Liver (tissue), 9 donors: ENCODE results near the gene KIF24. TPM values are rescaled to one million over a fixed set of nuclear protein-coding genes. Genes with fewer than 3 reads are reported as not detected.
"Not testable (repeated sequence)": the region's sequence is repeated elsewhere in the genome, so short reads cannot be mapped to it uniquely, and the experiment has no call there.

Experiments used
- DNase-seq: peaks from one replicate; pipeline ENCODE4 v3.0.0-alpha.2; 2017; ENCODE audit warnings: low spot score
- H3K27ac ChIP-seq, 2 donors: one replicate each; pipeline ENCODE4 v1.7.0; 2013; ENCODE audit warnings: inconsistent platforms in 2 of 2, low read length in 2 of 2, control low read depth in 1 of 2, low read depth in 1 of 2, mild to moderate bottlenecking in 1 of 2
- H3K27me3 ChIP-seq, 4 donors: one replicate each; pipeline versions ENCODE4 v1.6.1 to v1.7.0; 2013; ENCODE audit warnings: low read length in 3 of 4, inconsistent platforms in 1 of 4, mild to moderate bottlenecking in 1 of 4, moderate library complexity in 1 of 4; ENCODE audit not compliant: control insufficient read depth in 4 of 4, insufficient read depth in 4 of 4
- H3K36me3 ChIP-seq, 4 donors: one replicate each; pipeline versions ENCODE4 v1.6.1 to v1.7.0; 2013; ENCODE audit warnings: low read length in 3 of 4, mild to moderate bottlenecking in 3 of 4, low read depth in 1 of 4, moderate library complexity in 1 of 4; ENCODE audit not compliant: control insufficient read depth in 4 of 4, insufficient read depth in 3 of 4
- H3K4me1 ChIP-seq, 4 donors: one replicate each; pipeline versions ENCODE4 v1.6.1 to v1.7.0; 2013; ENCODE audit warnings: low read length in 3 of 4, mild to moderate bottlenecking in 3 of 4, moderate library complexity in 1 of 4; ENCODE audit not compliant: control insufficient read depth in 4 of 4, insufficient read depth in 4 of 4
- H3K4me3 ChIP-seq, 3 donors: one replicate each; pipeline versions ENCODE4 v1.6.1 to v1.7.0; 2013; ENCODE audit warnings: low read length in 3 of 3, control low read depth in 1 of 3, low read depth in 1 of 3, mild to moderate bottlenecking in 1 of 3
- H3K9ac ChIP-seq, 2 donors: one replicate each; pipeline ENCODE4 v1.7.0; 2013; ENCODE audit warnings: low read length in 2 of 2, mild to moderate bottlenecking in 2 of 2, moderate library complexity in 2 of 2, control low read depth in 1 of 2, low read depth in 1 of 2
- H3K9me3 ChIP-seq, 4 donors: one replicate each; pipeline versions ENCODE4 v1.6.1 to v1.7.0; 2013; ENCODE audit warnings: low read length in 3 of 4; ENCODE audit not compliant: control insufficient read depth in 4 of 4
- HNF4A ChIP-seq, 2 donors: conservative IDR thresholded peaks; 2 replicates each; pipeline ENCODE4 v1.6.1; 2016; ENCODE audit warnings: antibody characterized with exemption in 2 of 2, mild to moderate bottlenecking in 2 of 2
- HNF4G ChIP-seq: IDR thresholded peaks from 2 replicates; pipeline ENCODE4 v1.6.1; 2016; ENCODE audit warnings: antibody characterized with exemption
- JUND ChIP-seq, 2 donors: IDR thresholded peaks; 2 replicates each; pipeline ENCODE4 v1.6.1; 2016; ENCODE audit warnings: antibody characterized with exemption in 2 of 2
- TAF1 ChIP-seq: conservative IDR thresholded peaks from 2 replicates; pipeline ENCODE4 v1.6.1; 2016; ENCODE audit warnings: antibody characterized with exemption, mild to moderate bottlenecking
- ZBTB33 ChIP-seq: IDR thresholded peaks from 2 replicates; pipeline ENCODE4 v1.6.1; 2016; ENCODE audit warnings: antibody characterized with exemption
- WGBS: extraction: QIAGEN DNeasy Blood & Tissue Kit; methylation state at CpG from one replicate; pipeline ENCODE4 v1.1.7; 2013; 5-methylcytosine and 5-hydroxymethylcytosine counted together
- polyA plus RNA-seq, 2 donors: library from polyadenylated mRNA; stranded (reverse) in 1 of 2; unstranded in 1 of 2; fragments of 200-250 nt in 1 of 2; fragments of >200 nt in 1 of 2; fragmentation: Nextera tagmentation in 1 of 2; extraction: Ambion mirVana in 1 of 2; gene quantifications; one replicate each; pipeline versions ENCODE4 v1.2.1 to v1.2.3, GENCODE V29; 2013 to 2015
- total RNA-seq, 2 donors: library from RNA; depleted of rRNA; stranded (reverse); fragments of >200 nt; gene quantifications; one replicate each; pipeline ENCODE4 v1.2.3, GENCODE V29; 2014
- donor health status: healthy.
- donor health status: healthy.
- donor health status: healthy.
- donor health status: healthy.
- donor health status: healthy.

KIF24 gene
- total and polyA plus RNA-seq, 4 donors, result 0.13 to 4.1 (median 0.20) TPM

- TF ChIP-seq ZBTB33 (no peak), HNF4G (no peak), JUND (IDR thresholded peaks at IDR 0.05) (no peak)
These were observed 11.6 kb downstream of the KIF24 start (continued) for GRCh38 chr9:34317436-34317835.

GRCh38 chr9:34311499-34312185, 17.4 kb downstream of the KIF24 start:
- 88% methylated on average over 6 of the region's 6 CpGs for WGBS
- no peak overlapping the region for H3K4me3 ChIP-seq
- H3K9me3 ChIP-seq, result no peaks in the 10 kb centered on the region
- DNase-seq, result no peak
- H3K36me3 ChIP-seq, result no peaks in the 10 kb centered on the region
- no peak overlapping the region for H3K9ac ChIP-seq
- no peaks in the 10 kb centered on the region for H3K4me1 ChIP-seq
- TF ChIP-seq TAF1, result no peak
- no peak for TF ChIP-seq ZBTB33
- H3K27ac ChIP-seq, result no peak overlapping the region
- no peaks in the 10 kb centered on the region for H3K27me3 ChIP-seq

- TF ChIP-seq HNF4A (conservative IDR thresholded peaks at IDR 0.05), result no peak
- 97% methylated on average over 1 of the region's 1 CpG for WGBS
- no peaks in the 10 kb centered on the region for H3K36me3 ChIP-seq
These were observed 18.9 kb downstream of the KIF24 start for GRCh38 chr9:34310215-34310614.

GRCh38 chr9:34308316-34308715, 20.8 kb downstream of the KIF24 start:
- DNase-seq, H3K9ac ChIP-seq, H3K4me1 ChIP-seq, H3K27me3 ChIP-seq, H3K36me3 ChIP-seq, H3K9me3 ChIP-seq, H3K27ac ChIP-seq, H3K4me3 ChIP-seq: not testable (repeated sequence)
- WGBS, result 95% methylated on average over 3 of the region's 3 CpGs

More at GRCh38 chr9:34310215-34310614, 18.9 kb downstream of the KIF24 start:
- Histone ChIP-seq H3K27ac (no peak overlapping the region), H3K4me3 (no peak overlapping the region), H3K27me3 (no peaks in the 10 kb centered on the region), H3K9me3 (no peaks in the 10 kb centered on the region), H3K9ac (no peak overlapping the region), H3K4me1 (no peaks in the 10 kb centered on the region)
- no peak for DNase-seq

GRCh38 chr9:34301064-34301463, 28.0 kb downstream of the KIF24 start:
- not testable (repeated sequence) for H3K9me3 ChIP-seq, H3K27me3 ChIP-seq, H3K4me1 ChIP-seq, H3K27ac ChIP-seq, DNase-seq, H3K9ac ChIP-seq, H3K4me3 ChIP-seq, H3K36me3 ChIP-seq
- WGBS, result 70% methylated on average over 7 of the region's 7 CpGs
